Hepatocyte (in vitro differentiated cells): ENCODE measurements around the gene DOC2B.

Experiments
- CTCF ChIP-seq: fragments of 200-600 bp; sonication (generic); IDR thresholded peaks from 2 replicates; pipeline ENCODE4 v1.5.1; 2016; ENCODE audit warnings: antibody characterized with exemption, mild to moderate bottlenecking; ENCODE audit not compliant: poor library complexity
- EZH2 ChIP-seq: fragments of 200-600 bp; sonication (generic); IDR thresholded peaks from 2 replicates; pipeline ENCODE4 v1.6.1; 2016; ENCODE audit warnings: antibody characterized with exemption, mild to moderate bottlenecking, borderline replicate concordance

GRCh38 chr17:223723-224471 is 42.4 kb upstream of the DOC2B start:
- TF ChIP-seq CTCF (no peak), EZH2 (no peak)
